Activated T-helper 2 cell treated with anti-CD3 and anti-CD28 coated beads, Interferon-gamma antibody, Interleukin-2, Interleukin-4, amounts not matched to agents 10 μg/mL and 5 μg/mL and 100 μg/mL, durations not matched to agents 14 hours and 24 hours and 36 hours (primary cell): ENCODE data around the gene NEK7. TPM values are rescaled to one million over a fixed set of nuclear protein-coding genes. Genes with fewer than 3 reads are reported as not detected.
"Not testable (repeated sequence)": the region's sequence is repeated elsewhere in the genome, so short reads cannot be mapped to it uniquely, and the experiment has no call there.

ENCODE experiments used
- DNase-seq: peaks from one replicate; pipeline ENCODE4 v3.0.0; 2021; ENCODE audit warnings: low spot score
- H3K27ac Mint-ChIP-seq: one replicate; pipeline ENCODE4 v1.8.0; 2021; ENCODE audit warnings: mixed read lengths
- H3K27me3 Mint-ChIP-seq: one replicate; pipeline ENCODE4 v1.8.0; 2021; ENCODE audit warnings: low read depth, mixed read lengths
- H3K36me3 Mint-ChIP-seq: one replicate; pipeline ENCODE4 v1.8.0; 2021; ENCODE audit warnings: low read depth, mixed read lengths
- H3K4me1 Mint-ChIP-seq: one replicate; pipeline ENCODE4 v1.8.0; 2021; ENCODE audit warnings: low read depth, mixed read lengths
- H3K4me3 Mint-ChIP-seq: one replicate; pipeline ENCODE4 v1.8.0; 2021; ENCODE audit warnings: low read depth, mild to moderate bottlenecking, moderate library complexity, mixed read lengths
- H3K9me3 Mint-ChIP-seq: one replicate; pipeline ENCODE4 v1.8.0; 2021; ENCODE audit warnings: mixed read lengths
- intact Hi-C: fragments of 100-400 bp; cut with micrococcal nuclease; formaldehyde crosslinking; loops from one replicate; pipeline ENCODE4 v1.15.1; 2023
- total RNA-seq: library from RNA; stranded (reverse); gene quantifications from 2 replicates; pipeline ENCODE4 v1.2.3, GENCODE V29; 2022

Gene NEK7
- total RNA-seq, 1 donor from 2014 or later = 105 TPM

GRCh38 chr1:198124673-198125072, 32.1 kb upstream of the NEK7 start:
- Mint-ChIP-seq H3K27me3 (peaks cover 3% of the 10 kb centered on the region), H3K27ac (no peak overlapping the region), H3K4me1 (peaks cover 11% of the 10 kb centered on the region), H3K9me3 (no peaks in the 10 kb centered on the region), H3K36me3 (no peaks in the 10 kb centered on the region), H3K4me3 (no peak overlapping the region)
- intact Hi-C loops = no loop called here
- DNase-seq = no peak

- peaks cover 3% of the 10 kb centered on the region for H3K27me3 Mint-ChIP-seq
- intact Hi-C loops = no loop called here
- H3K9me3 Mint-ChIP-seq = no peaks in the 10 kb centered on the region
- no peak overlapping the region for H3K4me3 Mint-ChIP-seq
- DNase-seq = no peak
- H3K27ac Mint-ChIP-seq = no peak overlapping the region
- peaks cover 11% of the 10 kb centered on the region for H3K4me1 Mint-ChIP-seq
- no peaks in the 10 kb centered on the region for H3K36me3 Mint-ChIP-seq
Observed at GRCh38 chr1:198125995-198126735, 30.6 kb upstream of the NEK7 start.

DNA sequence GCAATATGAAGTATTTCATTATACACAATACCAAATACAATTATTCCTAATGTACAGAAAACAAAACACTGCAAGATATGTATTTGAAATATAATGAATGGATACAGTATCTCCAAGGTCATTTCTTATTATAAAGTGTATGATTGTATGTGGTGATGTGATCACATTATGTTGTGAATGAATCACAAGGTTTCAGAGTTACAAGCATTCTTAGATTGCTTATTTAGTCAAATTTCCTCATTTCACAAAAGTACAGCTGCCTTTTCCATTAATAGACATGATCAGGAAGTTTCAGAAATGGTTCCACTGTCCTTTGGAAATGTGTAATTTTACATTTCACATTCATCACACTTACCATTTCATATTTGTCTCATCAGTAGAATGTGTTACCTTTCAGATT, 28.3 kb upstream of the NEK7 start:
- Mint-ChIP-seq H3K4me3 (no peak overlapping the region), H3K27me3 (peaks cover 3% of the 10 kb centered on the region), H3K27ac (no peak overlapping the region), H3K4me1 (peaks cover 18% of the 10 kb centered on the region), H3K9me3 (peaks cover 3% of the 10 kb centered on the region), H3K36me3 (no peaks in the 10 kb centered on the region)
- DNase-seq = no peak
- intact Hi-C loops = no loop called here

DNA sequence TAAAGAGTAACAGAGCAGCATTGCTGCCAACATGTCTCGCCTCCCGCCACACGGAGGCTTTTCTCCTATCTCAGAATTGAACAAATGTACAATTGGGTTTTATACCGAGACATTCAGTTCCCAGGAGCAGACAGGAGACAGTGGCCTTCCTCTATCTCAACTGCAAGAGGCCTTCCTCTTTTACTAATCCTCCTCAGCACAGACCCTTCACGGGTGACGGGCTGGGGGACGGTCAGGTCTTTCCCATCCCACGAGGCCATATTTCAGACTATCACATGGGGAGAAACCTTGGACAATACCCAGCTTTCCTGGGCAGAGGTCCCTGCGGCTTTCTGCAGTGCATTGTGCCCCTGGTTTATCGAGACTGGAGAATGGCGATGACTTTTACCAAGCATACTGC, 26.7 kb upstream of the NEK7 start:
- H3K27ac Mint-ChIP-seq, H3K27me3 Mint-ChIP-seq, H3K36me3 Mint-ChIP-seq, H3K4me3 Mint-ChIP-seq, DNase-seq, intact Hi-C loops: not testable (repeated sequence)
- H3K9me3 Mint-ChIP-seq = peaks cover 13% of the 10 kb centered on the region
- peaks cover 18% of the 10 kb centered on the region for H3K4me1 Mint-ChIP-seq

DNA sequence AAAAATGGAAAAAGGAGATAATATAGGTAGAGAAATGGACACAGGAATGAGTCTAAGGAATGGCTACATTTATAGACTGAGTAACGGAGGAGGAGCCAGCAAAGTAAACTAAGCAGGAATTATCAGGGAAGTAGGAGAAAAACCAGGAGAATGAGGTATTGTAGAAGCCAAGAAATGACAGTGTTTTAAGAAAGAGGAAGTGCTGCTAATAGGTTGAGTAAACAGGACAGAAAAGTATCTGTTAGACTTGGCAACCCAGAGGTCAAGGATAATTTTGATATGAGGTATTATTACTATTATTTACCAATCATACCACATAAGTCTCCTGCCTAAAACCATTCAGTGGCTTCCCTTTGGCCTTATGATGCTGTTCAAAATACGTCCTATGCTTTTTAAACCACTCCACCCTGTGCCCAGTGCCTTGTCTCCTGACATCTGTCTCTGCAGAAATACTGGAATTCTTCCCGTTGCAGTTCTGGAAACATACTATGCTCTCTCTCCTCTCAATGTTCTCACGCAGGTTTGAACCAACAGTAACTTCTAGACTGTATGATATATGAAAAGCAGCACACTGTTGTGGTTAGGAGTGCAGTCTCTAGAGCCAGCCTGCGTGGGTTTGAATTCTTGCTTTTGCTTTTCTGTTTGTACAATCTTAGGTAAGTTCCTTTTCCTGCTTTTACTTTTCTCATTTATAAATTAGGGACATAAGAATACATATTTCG, 24.6 kb upstream of the NEK7 start:
- Mint-ChIP-seq H3K27me3 (no peaks in the 10 kb centered on the region), H3K36me3 (no peaks in the 10 kb centered on the region), H3K9me3 (peaks cover 13% of the 10 kb centered on the region), H3K27ac (no peak overlapping the region), H3K4me1 (peaks cover 18% of the 10 kb centered on the region), H3K4me3 (no peak overlapping the region)
- DNase-seq = no peak
- intact Hi-C loops = no loop called here

GRCh38 chr1:198134252-198134651, 22.5 kb upstream of the NEK7 start:
- H3K4me1 Mint-ChIP-seq = peaks cover 11% of the 10 kb centered on the region
- no peaks in the 10 kb centered on the region for H3K27me3 Mint-ChIP-seq
- intact Hi-C loops = no loop called here
- peaks cover 20% of the 10 kb centered on the region for H3K9me3 Mint-ChIP-seq
- DNase-seq = no peak
- no peaks in the 10 kb centered on the region for H3K36me3 Mint-ChIP-seq
- no peak overlapping the region for H3K4me3 Mint-ChIP-seq
- no peak overlapping the region for H3K27ac Mint-ChIP-seq

GRCh38 chr1:198135366-198135765, 21.4 kb upstream of the NEK7 start:
- peaks cover 18% of the 10 kb centered on the region for H3K4me1 Mint-ChIP-seq

GRCh38 chr1:198141668-198142351, 15.0 kb upstream of the NEK7 start:
- H3K4me1 Mint-ChIP-seq = peaks cover 23% of the 10 kb centered on the region
- no peak overlapping the region for H3K4me3 Mint-ChIP-seq
- intact Hi-C loops = loop anchor here (5.0 kb wide), 2 partner anchors 40 to 225 kb away; partner anchors contain the start of gene LHX9
- H3K36me3 Mint-ChIP-seq = no peaks in the 10 kb centered on the region
- no peak for DNase-seq
- H3K9me3 Mint-ChIP-seq = peaks cover 6% of the 10 kb centered on the region
- no peak overlapping the region for H3K27ac Mint-ChIP-seq
- no peaks in the 10 kb centered on the region for H3K27me3 Mint-ChIP-seq

More at GRCh38 chr1:198135366-198135765, 21.4 kb upstream of the NEK7 start:
- Mint-ChIP-seq H3K27me3 (no peaks in the 10 kb centered on the region), H3K4me3 (no peak overlapping the region), H3K27ac (no peak overlapping the region), H3K9me3 (peaks cover 20% of the 10 kb centered on the region), H3K36me3 (no peaks in the 10 kb centered on the region)
- no peak for DNase-seq
- intact Hi-C loops = no loop called here

DNA sequence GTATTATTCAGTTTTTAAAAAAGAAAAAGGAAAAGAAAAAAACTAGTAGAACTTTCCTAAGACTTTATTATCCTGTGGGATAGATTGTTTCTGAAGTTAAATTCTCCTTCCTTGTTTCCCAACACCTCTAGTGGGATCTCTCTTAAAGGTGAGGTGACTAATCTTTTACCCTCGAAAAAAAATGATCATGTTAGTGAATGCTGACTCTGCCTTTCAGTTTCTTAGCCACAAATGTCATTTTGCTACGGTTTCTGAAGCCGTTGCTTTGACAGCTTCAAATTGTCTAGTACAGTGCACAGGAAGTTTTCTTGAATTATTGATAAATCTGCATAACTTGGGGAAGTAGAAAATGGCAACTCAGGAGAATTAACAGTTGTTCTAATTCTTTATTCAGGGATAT, 13.0 kb upstream of the NEK7 start:
- Mint-ChIP-seq H3K27me3 (no peaks in the 10 kb centered on the region), H3K27ac (no peak overlapping the region), H3K4me3 (no peak overlapping the region), H3K9me3 (no peaks in the 10 kb centered on the region), H3K4me1 (peaks cover 23% of the 10 kb centered on the region), H3K36me3 (no peaks in the 10 kb centered on the region)
- intact Hi-C loops = loop anchor here (5.0 kb wide), 2 partner anchors 41 to 226 kb away; partner anchors contain the start of gene LHX9
- no peak for DNase-seq

GRCh38 chr1:198147216-198147615, 9.6 kb upstream of the NEK7 start:
- H3K4me3 Mint-ChIP-seq = no peak overlapping the region
- H3K4me1 Mint-ChIP-seq = peaks cover 6% of the 10 kb centered on the region
- no peak for DNase-seq
- intact Hi-C loops = no loop called here
- no peaks in the 10 kb centered on the region for H3K36me3 Mint-ChIP-seq
- no peaks in the 10 kb centered on the region for H3K27me3 Mint-ChIP-seq
- H3K9me3 Mint-ChIP-seq = no peaks in the 10 kb centered on the region
- H3K27ac Mint-ChIP-seq = no peak overlapping the region

- Mint-ChIP-seq H3K4me3 (no peak overlapping the region), H3K4me1 (peaks cover 4% of the 10 kb centered on the region)
- intact Hi-C loops = loop anchor here (10.0 kb wide), 1 partner anchor 626 kb away; no protein-coding TSS in a partner anchor
Observed at GRCh38 chr1:198150369-198150768, 6.4 kb upstream of the NEK7 start.

DNA sequence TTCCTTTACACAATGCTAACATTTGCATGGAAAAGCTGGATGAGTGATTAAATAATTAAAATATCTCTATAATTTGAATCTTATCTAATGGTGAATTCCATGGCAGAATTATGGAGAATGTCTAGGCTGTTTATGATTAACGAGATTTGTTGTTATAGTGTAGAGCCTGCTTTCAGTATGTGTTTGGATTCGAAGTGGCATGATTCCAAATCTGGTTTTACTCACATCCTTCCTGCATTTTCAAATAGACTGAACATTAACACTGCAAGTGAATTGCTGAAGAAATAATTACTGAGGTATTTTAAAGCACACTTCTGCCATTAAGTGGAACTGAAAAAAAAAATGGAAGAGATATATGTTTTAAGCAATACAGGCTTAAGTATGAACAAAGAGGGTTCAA, 5.1 kb upstream of the NEK7 start:
- H3K36me3 Mint-ChIP-seq = no peaks in the 10 kb centered on the region
- intact Hi-C loops = loop anchor here (10.0 kb wide), 1 partner anchor 627 kb away; no protein-coding TSS in a partner anchor

More at GRCh38 chr1:198150369-198150768, 6.4 kb upstream of the NEK7 start:
- no peaks in the 10 kb centered on the region for H3K9me3 Mint-ChIP-seq
- no peaks in the 10 kb centered on the region for H3K36me3 Mint-ChIP-seq
- H3K27ac Mint-ChIP-seq = no peak overlapping the region
- no peaks in the 10 kb centered on the region for H3K27me3 Mint-ChIP-seq
- DNase-seq = no peak

More for the DNA sequence above, 5.1 kb upstream of the NEK7 start:
- peaks cover 10% of the 10 kb centered on the region for H3K4me1 Mint-ChIP-seq
- H3K4me3 Mint-ChIP-seq = no peak overlapping the region
- no peak overlapping the region for H3K27ac Mint-ChIP-seq
- no peaks in the 10 kb centered on the region for H3K27me3 Mint-ChIP-seq
- no peaks in the 10 kb centered on the region for H3K9me3 Mint-ChIP-seq
- DNase-seq = no peak
